GM12874 (cell line): ENCODE data around the gene RND1.

Experiments
- CTCF ChIP-seq: IDR thresholded peaks from 2 replicates; pipeline ENCODE4 v1.5.1; 2011; ENCODE audit warnings: low read depth, mild to moderate bottlenecking, control low read depth, low read length, moderate library complexity; ENCODE audit not compliant: insufficient read depth

The RND1 gene

GRCh38 chr12:48854488-48854887, 11.2 kb downstream of the RND1 start:
- no peak for TF ChIP-seq CTCF

GRCh38 chr12:48852734-48853688, 12.7 kb downstream of the RND1 start:
- peak; percentile 73 for TF ChIP-seq CTCF

GRCh38 chr12:48851883-48852733, 13.6 kb downstream of the RND1 start, which contains the start of gene DDX23:
TSS of gene DDX23 (minus strand) at chr12:48852163. CDS start at chr12:48845782, 6,381 bp downstream.
- TF ChIP-seq CTCF, result no peak

GRCh38 chr12:48838048-48838447, 27.6 kb downstream of the RND1 start:
- no peak for TF ChIP-seq CTCF

GRCh38 chr12:48832321-48833060, 33.2 kb downstream of the RND1 start:
- TF ChIP-seq CTCF, result no peak

GRCh38 chr12:48831257-48831656, 34.4 kb downstream of the RND1 start:
- TF ChIP-seq CTCF, result no peak
